Measurements from ENCODE around the gene PMM1. TPM values are rescaled to one million over a fixed set of nuclear protein-coding genes. Genes with fewer than 3 reads are reported as not detected.
A peak's percentile ranks its signal among the peaks of the same experiment; 100 is the strongest.
"Not testable (repeated sequence)": the region's sequence is repeated elsewhere in the genome, so short reads cannot be mapped to it uniquely, and the experiment has no call there.

PMM1 gene
- total RNA-seq: 21.4 and 22.6 TPM in 2 replicates

DNA sequence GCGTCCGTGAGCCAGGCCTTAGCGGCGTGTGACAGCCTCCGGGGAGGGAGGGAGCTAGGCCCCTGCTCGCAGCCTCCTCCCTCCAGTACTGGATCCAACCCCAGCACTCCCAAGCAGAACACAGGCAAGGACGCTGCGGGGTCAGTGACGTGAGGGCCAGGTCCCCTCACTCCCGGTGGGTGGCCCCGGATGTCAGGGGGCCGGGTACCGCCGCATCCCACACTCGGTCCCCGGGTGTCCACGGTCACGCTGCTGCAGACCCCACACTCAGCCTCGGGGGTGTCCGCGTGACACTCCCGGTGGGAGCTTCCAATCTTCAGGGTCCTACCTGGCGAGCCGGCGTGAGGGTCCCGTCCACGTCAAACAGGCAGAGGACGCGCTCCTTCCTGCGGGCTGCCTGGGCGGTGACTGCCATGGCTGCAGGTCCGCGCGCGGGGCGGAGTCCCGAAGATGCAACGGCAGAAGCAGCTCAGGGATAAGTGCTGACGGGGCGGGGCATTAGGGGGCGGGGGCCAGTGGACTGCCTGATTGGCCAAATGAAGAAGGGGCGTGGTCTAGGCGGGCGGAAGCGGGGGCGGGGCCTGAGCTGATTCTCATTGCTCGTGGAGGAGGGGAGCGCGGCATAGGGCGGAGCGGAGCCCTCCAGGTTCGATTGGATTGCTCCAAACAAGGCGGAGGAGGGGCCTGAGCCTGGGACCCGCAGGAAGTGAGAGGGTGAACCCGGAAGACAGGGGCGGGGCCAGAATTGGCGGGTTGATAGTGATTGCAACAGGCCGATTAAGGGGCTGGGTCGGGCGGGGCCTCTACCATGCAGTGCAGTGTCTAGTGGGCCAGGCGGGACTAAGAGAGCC, at the start of gene PMM1:
Gene PMM1 (minus strand): TSS at position 450 of the 851 bp plus-strand sequence. CDS start 35 bp downstream, at position 415.
- no peaks in the 10 kb centered on the region for H3K9me3 Mint-ChIP-seq
- DNase-seq (ENCODE audit: low spot score): peak; percentile 100
- intact Hi-C loops (cut with micrococcal nuclease): loop anchor here (1.0 to 5.0 kb wide), 9 partner anchors 14 to 304 kb away; partner anchors contain the start of genes ACO2, DESI1, POLR3H and TEF
- H3K27ac Mint-ChIP-seq: peak within 1 kb of the TSS; percentile 82
- no peaks in the 10 kb centered on the region for H3K36me3 Mint-ChIP-seq (ENCODE audit: low read depth)
- H3K4me3 Mint-ChIP-seq: peak within 1 kb of the TSS; percentile 92
- no peaks in the 10 kb centered on the region for H3K27me3 Mint-ChIP-seq (ENCODE audit: insufficient read depth)
- peaks cover 17% of the 10 kb centered on the region for H3K4me1 Mint-ChIP-seq (ENCODE audit: low read depth)

DNA sequence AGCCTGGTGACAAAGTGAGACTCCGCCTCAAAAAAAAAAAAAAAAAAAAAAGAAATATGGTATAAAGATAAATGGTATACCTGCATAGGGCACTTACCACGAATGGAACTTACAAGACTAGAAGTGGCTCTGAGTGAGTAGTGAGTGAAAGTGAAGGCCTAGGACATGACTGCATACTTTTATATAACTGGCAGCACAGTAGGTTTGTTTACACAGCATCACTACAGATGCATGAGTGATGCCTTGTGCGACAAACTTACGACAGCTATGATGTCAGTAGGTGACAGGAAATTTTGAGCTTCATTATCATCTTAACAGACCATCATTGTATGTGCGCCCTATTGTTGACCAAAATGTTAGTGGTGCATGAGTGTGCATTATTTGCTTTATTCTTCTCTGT, 49.1 kb upstream of the PMM1 start:
- intact Hi-C loops (cut with micrococcal nuclease): no loop called here
- no peak for DNase-seq (ENCODE audit: low spot score)
- Mint-ChIP-seq H3K27me3 (ENCODE audit: insufficient read depth) (no peaks in the 10 kb centered on the region), H3K4me1 (ENCODE audit: low read depth) (peaks cover 17% of the 10 kb centered on the region), H3K27ac (no peak overlapping the region), H3K4me3 (no peak overlapping the region), H3K9me3 (no peaks in the 10 kb centered on the region), H3K36me3 (ENCODE audit: low read depth) (peaks cover 59% of the 10 kb centered on the region)

DNA sequence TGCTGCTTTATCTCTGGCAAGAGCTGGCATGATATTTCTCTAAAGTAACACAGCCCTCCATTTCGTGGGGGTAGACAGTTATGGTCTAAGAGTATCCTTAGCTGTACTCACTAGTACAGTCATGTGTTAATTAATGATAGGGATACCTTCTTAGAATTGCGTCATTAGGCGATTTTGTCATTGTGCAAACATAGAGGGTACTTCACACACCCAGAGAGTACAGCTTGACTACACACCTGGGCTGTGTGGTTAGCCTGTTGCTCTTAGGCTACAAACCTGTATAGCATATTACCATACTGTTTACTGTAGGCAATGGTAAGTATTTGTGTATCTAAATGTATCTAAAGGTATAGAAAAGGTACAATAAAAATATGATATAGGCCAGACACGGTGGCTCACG, 48.5 kb upstream of the PMM1 start:
- Mint-ChIP-seq H3K27me3 (ENCODE audit: insufficient read depth) (no peaks in the 10 kb centered on the region), H3K4me3 (no peak overlapping the region), H3K36me3 (ENCODE audit: low read depth) (peaks cover 59% of the 10 kb centered on the region), H3K27ac (no peak overlapping the region), H3K4me1 (ENCODE audit: low read depth) (peaks cover 17% of the 10 kb centered on the region), H3K9me3 (no peaks in the 10 kb centered on the region)
- no peak for DNase-seq (ENCODE audit: low spot score)
- intact Hi-C loops (cut with micrococcal nuclease): no loop called here

DNA sequence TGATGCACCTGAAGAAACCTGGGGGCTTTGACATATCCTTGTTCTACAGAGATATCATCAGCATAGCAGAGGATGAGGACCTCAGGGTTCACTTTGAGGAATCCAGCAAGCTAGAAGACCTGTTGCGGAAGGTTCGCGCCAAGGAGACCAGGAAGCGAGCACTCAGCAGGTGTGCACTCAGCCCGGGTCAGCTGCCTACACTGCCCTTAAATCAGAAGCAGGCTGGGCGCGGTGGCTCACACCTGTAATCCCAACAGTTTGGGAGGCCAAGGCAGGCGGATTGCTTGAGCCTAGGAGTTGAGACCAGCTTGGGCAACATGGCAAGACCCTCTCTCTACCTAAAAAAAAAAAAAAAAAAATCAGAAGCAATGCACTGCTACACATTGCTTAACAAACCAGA, 48.0 kb upstream of the PMM1 start:
- intact Hi-C loops (cut with micrococcal nuclease); H3K27ac Mint-ChIP-seq: not testable (repeated sequence)
- peaks cover 55% of the 10 kb centered on the region for H3K36me3 Mint-ChIP-seq (ENCODE audit: low read depth)

DNA sequence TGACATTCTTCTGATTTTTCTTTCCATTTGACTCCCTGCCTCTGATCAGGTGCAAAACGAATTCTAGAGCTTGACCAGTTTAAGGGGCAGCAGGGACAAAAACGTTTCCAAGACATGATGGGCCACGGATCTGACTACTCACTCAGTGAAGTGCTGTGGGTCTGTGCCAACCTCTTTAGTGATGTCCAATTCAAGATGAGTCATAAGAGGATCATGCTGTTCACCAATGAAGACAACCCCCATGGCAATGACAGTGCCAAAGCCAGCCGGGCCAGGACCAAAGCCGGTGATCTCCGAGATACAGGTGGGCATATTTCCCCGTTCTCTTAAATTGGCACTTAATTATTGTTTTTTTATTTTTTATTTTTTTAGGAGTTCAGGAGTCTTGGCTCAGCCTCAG, 46.8 kb upstream of the PMM1 start:
- no peak overlapping the region for H3K4me3 Mint-ChIP-seq
- peaks cover 7% of the 10 kb centered on the region for H3K4me1 Mint-ChIP-seq (ENCODE audit: low read depth)
- no peaks in the 10 kb centered on the region for H3K9me3 Mint-ChIP-seq
- no peak overlapping the region for H3K27ac Mint-ChIP-seq
- intact Hi-C loops (cut with micrococcal nuclease): no loop called here
- H3K27me3 Mint-ChIP-seq (ENCODE audit: insufficient read depth): no peaks in the 10 kb centered on the region
- DNase-seq (ENCODE audit: low spot score): no peak
- H3K36me3 Mint-ChIP-seq (ENCODE audit: low read depth): peaks cover 45% of the 10 kb centered on the region

More for the DNA sequence above, 48.0 kb upstream of the PMM1 start:
- DNase-seq (ENCODE audit: low spot score); H3K4me3 Mint-ChIP-seq; H3K9me3 Mint-ChIP-seq; H3K27me3 Mint-ChIP-seq (ENCODE audit: insufficient read depth): not testable (repeated sequence)
- H3K4me1 Mint-ChIP-seq (ENCODE audit: low read depth): peaks cover 14% of the 10 kb centered on the region

DNA sequence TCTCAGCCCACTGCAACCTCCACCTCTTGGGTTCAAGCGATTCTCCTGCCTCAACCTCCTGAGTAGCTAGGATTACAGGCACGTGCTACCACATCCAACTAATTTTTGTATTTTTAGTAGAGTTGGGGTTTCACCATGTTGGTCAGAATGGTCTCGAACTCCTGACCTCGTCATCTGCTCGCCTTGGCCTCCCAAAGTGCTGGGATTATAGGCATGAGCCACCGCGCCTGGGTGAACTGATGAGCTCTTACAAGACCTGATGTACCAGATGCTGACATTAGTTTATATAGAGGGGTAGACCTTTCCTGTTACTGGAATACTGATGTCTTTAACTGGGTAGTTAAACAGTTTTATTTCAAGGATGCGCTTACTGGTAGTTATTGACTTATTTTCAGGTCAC, 45.0 kb upstream of the PMM1 start:
- not testable (repeated sequence) for H3K27me3 Mint-ChIP-seq (ENCODE audit: insufficient read depth)

DNA sequence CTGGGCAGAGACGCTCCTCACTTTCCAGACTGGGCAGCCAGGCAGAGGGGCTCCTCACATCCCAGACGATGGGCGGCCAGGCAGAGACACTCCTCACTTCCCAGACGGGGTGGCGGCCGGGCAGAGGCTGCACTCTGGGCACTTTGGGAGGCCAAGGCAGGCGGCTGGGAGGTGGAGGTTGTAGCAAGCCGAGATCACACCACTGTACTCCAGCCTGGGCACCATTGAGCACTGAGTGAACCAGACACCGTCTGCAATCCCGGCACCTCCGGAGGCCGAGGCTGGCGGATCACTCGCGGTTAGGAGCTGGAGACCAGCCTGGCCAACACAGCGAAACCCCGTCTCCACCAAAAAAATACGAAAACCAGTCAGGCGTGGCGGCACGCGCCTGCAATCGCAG, 42.0 kb upstream of the PMM1 start:
- Mint-ChIP-seq H3K4me1 (ENCODE audit: low read depth) (peaks cover 22% of the 10 kb centered on the region), H3K36me3 (ENCODE audit: low read depth) (peaks cover 53% of the 10 kb centered on the region)
- DNase-seq (ENCODE audit: low spot score); H3K4me3 Mint-ChIP-seq; intact Hi-C loops (cut with micrococcal nuclease); H3K9me3 Mint-ChIP-seq; H3K27ac Mint-ChIP-seq; H3K27me3 Mint-ChIP-seq (ENCODE audit: insufficient read depth): not testable (repeated sequence)

More for the DNA sequence above, 45.0 kb upstream of the PMM1 start:
- DNase-seq (ENCODE audit: low spot score); H3K9me3 Mint-ChIP-seq; H3K4me3 Mint-ChIP-seq; intact Hi-C loops (cut with micrococcal nuclease); H3K27ac Mint-ChIP-seq; H3K4me1 Mint-ChIP-seq (ENCODE audit: low read depth): not testable (repeated sequence)
- peaks cover 41% of the 10 kb centered on the region for H3K36me3 Mint-ChIP-seq (ENCODE audit: low read depth)

DNA sequence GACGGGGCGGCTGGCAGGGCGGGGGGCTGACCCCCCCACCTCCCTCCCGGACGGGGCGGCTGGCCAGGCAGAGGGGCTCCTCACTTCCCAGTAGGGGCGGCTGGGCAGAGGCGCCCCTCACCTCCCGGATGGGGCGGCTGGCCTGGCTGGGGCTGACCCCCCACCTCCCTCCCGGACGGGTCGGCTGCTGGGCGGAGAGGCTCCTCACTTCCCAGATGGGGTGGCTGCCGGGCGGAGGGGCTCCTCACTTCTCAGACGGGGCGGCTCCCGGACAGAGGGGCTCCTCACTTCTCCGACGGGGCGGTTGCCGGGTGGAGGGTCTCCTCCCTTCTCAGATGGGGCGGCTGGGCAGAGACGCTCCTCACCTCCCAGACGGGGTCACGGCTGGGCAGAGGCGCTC, 41.5 kb upstream of the PMM1 start:
- H3K9me3 Mint-ChIP-seq; intact Hi-C loops (cut with micrococcal nuclease); H3K27ac Mint-ChIP-seq; H3K27me3 Mint-ChIP-seq (ENCODE audit: insufficient read depth); DNase-seq (ENCODE audit: low spot score); H3K4me3 Mint-ChIP-seq: not testable (repeated sequence)
- H3K36me3 Mint-ChIP-seq (ENCODE audit: low read depth): peaks cover 49% of the 10 kb centered on the region
- peaks cover 22% of the 10 kb centered on the region for H3K4me1 Mint-ChIP-seq (ENCODE audit: low read depth)

DNA sequence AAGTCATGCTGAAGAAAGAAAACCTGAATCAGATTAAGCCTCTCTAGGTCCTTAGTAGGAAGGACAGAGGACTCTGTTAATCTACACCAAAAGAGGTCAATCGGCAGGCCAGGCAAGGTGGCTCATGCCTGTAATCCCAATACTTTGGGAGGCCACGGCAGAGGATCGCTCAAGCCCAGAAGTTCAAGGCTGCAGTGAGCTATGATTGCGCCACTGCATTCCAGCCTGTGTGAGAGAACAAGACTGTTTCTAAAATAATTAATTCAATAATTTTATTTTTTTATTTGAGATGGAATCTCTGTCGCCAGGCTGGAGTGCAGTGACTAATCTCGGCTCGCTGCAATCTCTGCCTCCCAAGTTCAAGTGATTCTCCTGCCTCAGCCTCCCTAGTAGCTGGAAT, 35.9 kb upstream of the PMM1 start:
- intact Hi-C loops (cut with micrococcal nuclease): loop anchor here (10.0 kb wide), 1 partner anchor 449 kb away; the partner anchor contains the start of genes NAGA, PHETA2 and SMDT1
- peaks cover 26% of the 10 kb centered on the region for H3K4me1 Mint-ChIP-seq (ENCODE audit: low read depth)
- H3K9me3 Mint-ChIP-seq: no peaks in the 10 kb centered on the region
- H3K27ac Mint-ChIP-seq: no peak overlapping the region
- no peak for DNase-seq (ENCODE audit: low spot score)
- H3K27me3 Mint-ChIP-seq (ENCODE audit: insufficient read depth): no peaks in the 10 kb centered on the region
- H3K4me3 Mint-ChIP-seq: no peak overlapping the region
- H3K36me3 Mint-ChIP-seq (ENCODE audit: low read depth): peaks cover 46% of the 10 kb centered on the region

DNA sequence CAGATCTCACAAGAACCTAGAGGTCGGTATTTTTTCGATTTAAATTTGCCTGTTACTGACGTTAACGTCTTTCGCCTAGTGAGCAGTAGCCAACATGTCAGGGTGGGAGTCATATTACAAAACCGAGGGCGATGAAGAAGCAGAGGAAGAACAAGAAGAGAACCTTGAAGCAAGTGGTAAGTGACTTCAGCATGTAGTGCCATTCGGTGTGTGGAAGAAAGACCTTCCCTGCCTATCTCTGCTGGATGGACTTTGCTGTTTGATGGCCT, 32.2 kb upstream of the PMM1 start:
- H3K27me3 Mint-ChIP-seq (ENCODE audit: insufficient read depth): no peaks in the 10 kb centered on the region
- intact Hi-C loops (cut with micrococcal nuclease): loop anchor here (1.0 to 10.0 kb wide), 15 partner anchors 18 to 671 kb away; partner anchors contain the start of genes NAGA, PHETA2, PHF5A and POLR3H

DNA sequence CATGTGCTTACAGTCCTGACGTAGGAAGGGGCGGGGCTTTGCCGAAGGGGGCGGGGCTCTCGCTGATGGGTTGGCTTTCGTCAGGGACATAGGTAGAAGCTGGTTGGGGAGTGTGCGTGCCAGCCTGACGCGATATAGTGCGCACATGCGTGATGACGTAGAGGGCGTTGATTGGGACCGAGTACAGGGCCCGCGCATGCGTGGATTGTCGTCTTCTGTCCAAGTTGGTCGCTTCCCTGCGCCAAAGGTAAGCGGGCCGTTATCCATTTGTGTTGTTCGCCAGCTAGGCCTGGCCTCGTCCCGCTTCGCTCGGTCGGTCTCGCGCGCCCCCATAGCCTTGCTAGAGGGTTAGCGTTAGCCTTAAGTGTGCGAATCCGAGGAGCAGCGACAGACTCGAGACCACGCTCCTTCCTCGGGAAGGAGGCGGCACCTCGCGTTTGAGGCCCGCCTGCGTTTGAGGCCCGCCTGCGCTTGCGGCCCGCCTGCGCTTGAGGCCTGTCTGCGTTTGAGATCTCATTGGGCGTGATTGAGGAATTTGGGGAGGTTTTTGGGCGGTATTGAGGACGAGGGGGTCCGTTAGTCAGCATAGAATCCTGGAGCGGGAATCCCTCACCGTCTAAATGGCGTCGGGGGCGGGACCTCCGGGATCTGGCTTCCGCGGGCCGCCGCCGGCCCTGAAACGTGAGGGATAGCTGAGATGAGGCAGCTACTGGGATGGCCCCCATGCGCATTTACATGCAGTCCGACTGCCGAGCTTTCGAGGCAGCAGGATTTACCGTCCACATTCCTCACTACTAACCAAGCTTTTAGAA, 31.7 kb upstream of the PMM1 start, which contains the start of gene XRCC6:
Gene XRCC6 (plus strand): TSS at position 197 of the 812 bp plus-strand sequence. CDS start 710 bp downstream, outside the sequence.
- no peaks in the 10 kb centered on the region for H3K27me3 Mint-ChIP-seq (ENCODE audit: insufficient read depth)
- H3K4me1 Mint-ChIP-seq (ENCODE audit: low read depth): peaks cover 50% of the 10 kb centered on the region
- intact Hi-C loops (cut with micrococcal nuclease): loop anchor here (1.0 to 10.0 kb wide), 15 partner anchors 17 to 670 kb away; partner anchors contain the start of genes NAGA, PHETA2, PHF5A and POLR3H
- H3K27ac Mint-ChIP-seq: peak within 1 kb of the TSS; percentile 94
- DNase-seq (ENCODE audit: low spot score): peak; percentile 97
- H3K4me3 Mint-ChIP-seq: peak within 1 kb of the TSS; percentile 93
- no peaks in the 10 kb centered on the region for H3K9me3 Mint-ChIP-seq
- peaks cover 29% of the 10 kb centered on the region for H3K36me3 Mint-ChIP-seq (ENCODE audit: low read depth)

More for the DNA sequence above, 32.2 kb upstream of the PMM1 start:
- Mint-ChIP-seq H3K4me3 (peak overlapping the region; percentile 93), H3K27ac (peak overlapping the region; percentile 94), H3K36me3 (ENCODE audit: low read depth) (peaks cover 30% of the 10 kb centered on the region), H3K4me1 (ENCODE audit: low read depth) (peaks cover 44% of the 10 kb centered on the region), H3K9me3 (no peaks in the 10 kb centered on the region)
- DNase-seq (ENCODE audit: low spot score): no peak

DNA sequence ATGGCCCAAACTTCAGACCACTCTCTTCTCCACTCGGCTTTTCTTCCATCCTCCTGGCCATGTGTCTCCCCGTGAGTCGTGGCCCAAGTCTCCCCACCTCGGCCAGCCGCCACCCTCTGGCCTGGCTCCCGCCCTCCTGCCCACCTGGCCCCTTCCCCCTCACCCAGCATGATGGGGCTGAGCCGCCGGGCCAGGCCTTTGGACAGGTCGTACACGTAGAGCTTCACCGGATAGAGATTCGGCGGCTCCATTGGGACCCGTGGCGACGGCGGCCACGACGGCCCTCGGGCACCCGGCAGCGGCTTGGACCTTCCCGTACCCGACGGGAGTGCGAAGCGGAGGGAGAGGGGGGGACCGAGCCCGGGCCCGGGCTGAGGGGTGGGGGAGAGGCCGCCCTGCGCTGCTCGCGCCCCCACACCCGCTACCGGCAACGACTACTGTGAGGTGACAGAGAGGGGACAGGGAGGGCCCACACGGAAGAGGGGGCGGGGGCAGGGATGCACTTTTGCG, 31.0 kb upstream of the PMM1 start, which contains the start of gene DESI1:
Gene DESI1 (minus strand): TSS at position 455 of the 510 bp plus-strand sequence. CDS start 204 bp downstream, at position 251.
- intact Hi-C loops (cut with micrococcal nuclease): loop anchor here (1.0 to 10.0 kb wide), 15 partner anchors 16 to 669 kb away; partner anchors contain the start of genes NAGA, PHETA2, PHF5A and POLR3H

More for the DNA sequence above, 31.0 kb upstream of the PMM1 start, which contains the start of gene DESI1:
- H3K36me3 Mint-ChIP-seq (ENCODE audit: low read depth): peaks cover 29% of the 10 kb centered on the region
- no peaks in the 10 kb centered on the region for H3K9me3 Mint-ChIP-seq
- DNase-seq (ENCODE audit: low spot score): no peak
- peak within 1 kb of the TSS; percentile 94 for H3K27ac Mint-ChIP-seq
- H3K4me3 Mint-ChIP-seq: peak within 1 kb of the TSS; percentile 93
- no peaks in the 10 kb centered on the region for H3K27me3 Mint-ChIP-seq (ENCODE audit: insufficient read depth)
- H3K4me1 Mint-ChIP-seq (ENCODE audit: low read depth): peaks cover 51% of the 10 kb centered on the region

Measured in activated T-helper 1 cell treated with anti-CD3 and anti-CD28 coated beads, Interleukin-12 subunit alpha, Interleukin-12 subunit beta, Interleukin-2, Interleukin-4 antibody, amounts not matched to agents 30 ng/mL and 10 ng/mL and 1 ng/mL, durations not matched to agents 14 hours and 24 hours and 36 hours (primary cell).